Activated T-cell treated with anti-CD3 and anti-CD28 coated beads, Interleukin-2, amount 50 U/mL, for 48 hours (primary cell): Measurements from ENCODE around the gene ZMAT2.
"Not testable (repeated sequence)": the region's sequence is repeated elsewhere in the genome, so short reads cannot be mapped to it uniquely, and the experiment has no call there.

Experiments
- DNase-seq, 2 experiments: peaks; one replicate each; pipeline ENCODE4 v3.0.0-alpha.2; 2020

Gene ZMAT2

GRCh38 chr5:140710899-140711552 is 10.8 kb downstream of the ZMAT2 start:
- peak; percentile 93 to 94 for DNase-seq

GRCh38 chr5:140711794-140712193 is 11.5 kb downstream of the ZMAT2 start:
- no peak for DNase-seq

- no peak for DNase-seq
Measured at GRCh38 chr5:140713562-140714094, 13.4 kb downstream of the ZMAT2 start.

- DNase-seq = not testable (repeated sequence)
Measured at GRCh38 chr5:140716238-140716637, 16.0 kb downstream of the ZMAT2 start.

- no peak for DNase-seq
Measured at GRCh38 chr5:140718266-140718592, 18.0 kb downstream of the ZMAT2 start.

- not testable (repeated sequence) for DNase-seq
Measured at GRCh38 chr5:140720738-140721137, 20.5 kb downstream of the ZMAT2 start.

GRCh38 chr5:140721395-140721794 is 21.1 kb downstream of the ZMAT2 start:
- DNase-seq = not testable (repeated sequence)

- peak; percentile 89 to 90 for DNase-seq
Measured at GRCh38 chr5:140725799-140726471, 25.7 kb downstream of the ZMAT2 start.

GRCh38 chr5:140733098-140733497 is 32.9 kb downstream of the ZMAT2 start:
- DNase-seq = no peak

GRCh38 chr5:140734354-140734753 is 34.1 kb downstream of the ZMAT2 start:
- no peak for DNase-seq

GRCh38 chr5:140737486-140737885 is 37.2 kb downstream of the ZMAT2 start:
- no peak for DNase-seq

GRCh38 chr5:140741967-140742366 is 41.7 kb downstream of the ZMAT2 start:
- DNase-seq = no peak

- DNase-seq = no peak
Measured at GRCh38 chr5:140753561-140753960, 53.3 kb downstream of the ZMAT2 start.
